Stimulated activated memory B cell treated with anti-CD40 and anti-IgM and Interleukin-4, amounts not matched to agents 10 μg/mL and 1 μg/mL and 100 μg/mL, for 72 hours (primary cell): ENCODE results near the gene NTM.
"Not testable (repeated sequence)": the region's sequence is repeated elsewhere in the genome, so short reads cannot be mapped to it uniquely, and the experiment has no call there.

ENCODE experiments used
- ATAC-seq: fragments of 150-1000 bp; cut with Tn5 transposase; 2 replicates; pipeline ENCODE4 v1.10.0; 2021
- H3K27ac Mint-ChIP-seq: one replicate; pipeline ENCODE4 v1.8.0; 2022; ENCODE audit warnings: mild to moderate bottlenecking, mixed read lengths
- H3K27me3 Mint-ChIP-seq: one replicate; pipeline ENCODE4 v1.8.0; 2022; ENCODE audit warnings: mixed read lengths
- H3K36me3 Mint-ChIP-seq: one replicate; pipeline ENCODE4 v1.8.0; 2022; ENCODE audit warnings: mixed read lengths
- H3K4me1 Mint-ChIP-seq: one replicate; pipeline ENCODE4 v1.8.0; 2022; ENCODE audit warnings: mixed read lengths
- H3K4me3 Mint-ChIP-seq: one replicate; pipeline ENCODE4 v1.8.0; 2022; ENCODE audit warnings: mild to moderate bottlenecking, moderate library complexity, mixed read lengths
- H3K9me3 Mint-ChIP-seq: one replicate; pipeline ENCODE4 v1.8.0; 2022; ENCODE audit warnings: mixed read lengths

The NTM gene

GRCh38 chr11:131896978-131897615 is 526.7 kb downstream of the NTM start:
- no peak for ATAC-seq
- H3K36me3 Mint-ChIP-seq = no peaks in the 10 kb centered on the region
- H3K27ac Mint-ChIP-seq = no peak overlapping the region
- H3K4me3 Mint-ChIP-seq = no peak overlapping the region
- H3K9me3 Mint-ChIP-seq = no peaks in the 10 kb centered on the region
- H3K27me3 Mint-ChIP-seq = no peaks in the 10 kb centered on the region
- no peaks in the 10 kb centered on the region for H3K4me1 Mint-ChIP-seq

- Mint-ChIP-seq H3K9me3 (peaks cover 3% of the 10 kb centered on the region), H3K4me3 (no peak overlapping the region), H3K4me1 (no peaks in the 10 kb centered on the region), H3K27me3 (no peaks in the 10 kb centered on the region), H3K27ac (no peak overlapping the region), H3K36me3 (no peaks in the 10 kb centered on the region)
- no peak for ATAC-seq
Measured at GRCh38 chr11:131897956-131898355, 527.5 kb downstream of the NTM start.

GRCh38 chr11:131898949-131899348 is 528.5 kb downstream of the NTM start:
- Mint-ChIP-seq H3K27me3 (no peaks in the 10 kb centered on the region), H3K27ac (no peak overlapping the region), H3K4me3 (no peak overlapping the region), H3K4me1 (no peaks in the 10 kb centered on the region), H3K36me3 (no peaks in the 10 kb centered on the region), H3K9me3 (peaks cover 3% of the 10 kb centered on the region)
- ATAC-seq = no peak

GRCh38 chr11:131899950-131900580 is 529.6 kb downstream of the NTM start:
- no peak overlapping the region for H3K4me3 Mint-ChIP-seq
- H3K4me1 Mint-ChIP-seq = no peaks in the 10 kb centered on the region
- peaks cover 3% of the 10 kb centered on the region for H3K9me3 Mint-ChIP-seq
- no peak for ATAC-seq
- no peak overlapping the region for H3K27ac Mint-ChIP-seq
- H3K27me3 Mint-ChIP-seq = no peaks in the 10 kb centered on the region
- H3K36me3 Mint-ChIP-seq = no peaks in the 10 kb centered on the region

GRCh38 chr11:131902421-131902820 is 532.0 kb downstream of the NTM start:
- Mint-ChIP-seq H3K36me3 (no peaks in the 10 kb centered on the region), H3K9me3 (peaks cover 3% of the 10 kb centered on the region), H3K27ac (no peak overlapping the region), H3K4me3 (no peak overlapping the region), H3K4me1 (no peaks in the 10 kb centered on the region), H3K27me3 (no peaks in the 10 kb centered on the region)
- ATAC-seq = no peak

GRCh38 chr11:131903074-131903473 is 532.7 kb downstream of the NTM start:
- H3K36me3 Mint-ChIP-seq = no peaks in the 10 kb centered on the region
- H3K27ac Mint-ChIP-seq = no peak overlapping the region
- no peak for ATAC-seq
- H3K27me3 Mint-ChIP-seq = no peaks in the 10 kb centered on the region
- no peaks in the 10 kb centered on the region for H3K4me1 Mint-ChIP-seq
- peaks cover 3% of the 10 kb centered on the region for H3K9me3 Mint-ChIP-seq
- no peak overlapping the region for H3K4me3 Mint-ChIP-seq

GRCh38 chr11:131904756-131905155 is 534.3 kb downstream of the NTM start:
- no peaks in the 10 kb centered on the region for H3K36me3 Mint-ChIP-seq
- no peaks in the 10 kb centered on the region for H3K4me1 Mint-ChIP-seq
- peaks cover 3% of the 10 kb centered on the region for H3K9me3 Mint-ChIP-seq
- no peak overlapping the region for H3K4me3 Mint-ChIP-seq
- peaks cover 7% of the 10 kb centered on the region for H3K27me3 Mint-ChIP-seq
- ATAC-seq = peak; percentile 8
- H3K27ac Mint-ChIP-seq = no peak overlapping the region

- Mint-ChIP-seq H3K9me3 (peaks cover 3% of the 10 kb centered on the region), H3K27ac (no peak overlapping the region), H3K27me3 (peaks cover 24% of the 10 kb centered on the region), H3K36me3 (no peaks in the 10 kb centered on the region), H3K4me3 (no peak overlapping the region), H3K4me1 (no peaks in the 10 kb centered on the region)
- ATAC-seq = no peak
Measured at GRCh38 chr11:131906963-131907362, 536.5 kb downstream of the NTM start.

GRCh38 chr11:131907371-131907770 is 537.0 kb downstream of the NTM start:
- no peaks in the 10 kb centered on the region for H3K36me3 Mint-ChIP-seq
- H3K9me3 Mint-ChIP-seq = peaks cover 3% of the 10 kb centered on the region
- H3K4me1 Mint-ChIP-seq = no peaks in the 10 kb centered on the region
- H3K27ac Mint-ChIP-seq = no peak overlapping the region
- H3K27me3 Mint-ChIP-seq = peaks cover 28% of the 10 kb centered on the region
- no peak for ATAC-seq
- no peak overlapping the region for H3K4me3 Mint-ChIP-seq

GRCh38 chr11:131908316-131908715 is 537.9 kb downstream of the NTM start:
- no peaks in the 10 kb centered on the region for H3K9me3 Mint-ChIP-seq
- H3K27ac Mint-ChIP-seq = no peak overlapping the region
- H3K27me3 Mint-ChIP-seq = peaks cover 36% of the 10 kb centered on the region
- no peaks in the 10 kb centered on the region for H3K36me3 Mint-ChIP-seq
- H3K4me1 Mint-ChIP-seq = no peaks in the 10 kb centered on the region
- no peak overlapping the region for H3K4me3 Mint-ChIP-seq
- ATAC-seq = no peak

- H3K27ac Mint-ChIP-seq = no peak overlapping the region
- ATAC-seq = no peak
- H3K4me3 Mint-ChIP-seq = no peak overlapping the region
- H3K4me1 Mint-ChIP-seq = no peaks in the 10 kb centered on the region
- H3K27me3 Mint-ChIP-seq = peaks cover 39% of the 10 kb centered on the region
- H3K9me3 Mint-ChIP-seq = no peaks in the 10 kb centered on the region
- no peaks in the 10 kb centered on the region for H3K36me3 Mint-ChIP-seq
Measured at GRCh38 chr11:131909426-131910177, 539.2 kb downstream of the NTM start.

- H3K36me3 Mint-ChIP-seq = no peaks in the 10 kb centered on the region
- H3K4me1 Mint-ChIP-seq = no peaks in the 10 kb centered on the region
- H3K4me3 Mint-ChIP-seq = no peak overlapping the region
Measured at GRCh38 chr11:131910178-131910522, 539.7 kb downstream of the NTM start.

GRCh38 chr11:131910523-131911387 is 540.3 kb downstream of the NTM start:
- H3K27ac Mint-ChIP-seq = no peak overlapping the region
- H3K4me3 Mint-ChIP-seq = no peak overlapping the region
- no peaks in the 10 kb centered on the region for H3K9me3 Mint-ChIP-seq
- no peak for ATAC-seq
- H3K4me1 Mint-ChIP-seq = no peaks in the 10 kb centered on the region
- peaks cover 39% of the 10 kb centered on the region for H3K27me3 Mint-ChIP-seq
- no peaks in the 10 kb centered on the region for H3K36me3 Mint-ChIP-seq

More at GRCh38 chr11:131910178-131910522, 539.7 kb downstream of the NTM start:
- Mint-ChIP-seq H3K9me3 (no peaks in the 10 kb centered on the region), H3K27ac (no peak overlapping the region), H3K27me3 (peaks cover 39% of the 10 kb centered on the region)
- no peak for ATAC-seq

- not testable (repeated sequence) for H3K4me3 Mint-ChIP-seq, H3K36me3 Mint-ChIP-seq, ATAC-seq, H3K9me3 Mint-ChIP-seq, H3K27ac Mint-ChIP-seq, H3K4me1 Mint-ChIP-seq
- H3K27me3 Mint-ChIP-seq = peaks cover 39% of the 10 kb centered on the region
Measured at GRCh38 chr11:131911388-131912032, 541.1 kb downstream of the NTM start.

- Mint-ChIP-seq H3K27me3 (peaks cover 39% of the 10 kb centered on the region), H3K9me3 (no peaks in the 10 kb centered on the region), H3K4me3 (no peak overlapping the region), H3K27ac (no peak overlapping the region), H3K36me3 (no peaks in the 10 kb centered on the region), H3K4me1 (no peaks in the 10 kb centered on the region)
- no peak for ATAC-seq
Measured at GRCh38 chr11:131912134-131912533, 541.7 kb downstream of the NTM start.
